GM19238 (cell line): ENCODE data around the gene ALG2.

Experiments used
- DNase-seq: peaks from one replicate; pipeline ENCODE4 v3.0.0; 2011; ENCODE audit warnings: low spot score; ENCODE audit not compliant: insufficient read length

The ALG2 gene, protein sequence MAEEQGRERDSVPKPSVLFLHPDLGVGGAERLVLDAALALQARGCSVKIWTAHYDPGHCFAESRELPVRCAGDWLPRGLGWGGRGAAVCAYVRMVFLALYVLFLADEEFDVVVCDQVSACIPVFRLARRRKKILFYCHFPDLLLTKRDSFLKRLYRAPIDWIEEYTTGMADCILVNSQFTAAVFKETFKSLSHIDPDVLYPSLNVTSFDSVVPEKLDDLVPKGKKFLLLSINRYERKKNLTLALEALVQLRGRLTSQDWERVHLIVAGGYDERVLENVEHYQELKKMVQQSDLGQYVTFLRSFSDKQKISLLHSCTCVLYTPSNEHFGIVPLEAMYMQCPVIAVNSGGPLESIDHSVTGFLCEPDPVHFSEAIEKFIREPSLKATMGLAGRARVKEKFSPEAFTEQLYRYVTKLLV

GRCh38 chr9:99221621-99222415 lies at the start of gene ALG2, which contains the start of gene SEC61B:
ALG2 (minus strand) TSS chr9:99221942; CDS start chr9:99221894, 48 bp downstream.
SEC61B (plus strand) TSS chr9:99222282; CDS start chr9:99222364, 82 bp downstream.
- DNase-seq, result peak; percentile 93

- DNase-seq, result no peak
Observed at GRCh38 chr9:99270491-99270890, 48.7 kb upstream of the ALG2 start.

- no peak for DNase-seq
Observed at GRCh38 chr9:99269416-99269815, 47.7 kb upstream of the ALG2 start.

- DNase-seq, result no peak
Observed at GRCh38 chr9:99266255-99267023, 44.7 kb upstream of the ALG2 start.

GRCh38 chr9:99265691-99266090 lies 43.9 kb upstream of the ALG2 start:
- no peak for DNase-seq

DNA sequence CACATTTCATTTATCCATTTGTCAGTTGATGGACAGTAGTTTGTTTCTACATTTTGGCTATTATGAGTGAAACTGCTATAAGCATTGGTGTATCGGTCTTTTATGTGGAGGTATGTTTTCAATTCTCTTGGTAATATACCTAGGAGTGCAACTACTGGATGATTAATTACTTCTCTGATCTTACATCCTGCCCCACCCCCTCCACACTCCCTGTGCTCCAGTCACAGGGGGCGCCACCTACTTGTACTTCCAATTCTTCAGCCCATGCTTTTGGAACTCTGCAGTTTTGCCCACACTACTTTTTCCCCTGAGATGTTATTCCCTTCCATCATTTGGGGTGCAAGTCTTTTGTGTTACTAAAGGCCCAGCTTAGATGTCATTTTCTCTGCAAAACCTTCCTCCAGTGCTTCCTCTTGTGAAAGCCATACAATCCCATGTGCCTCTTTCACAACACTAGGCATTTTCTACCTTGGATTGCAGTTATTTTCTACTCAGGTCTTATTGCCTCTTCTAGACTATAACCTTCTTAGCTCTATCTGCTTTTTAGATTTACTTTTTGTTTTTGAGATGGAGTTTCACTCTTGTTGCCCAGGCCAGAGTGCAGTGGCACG lies 42.4 kb upstream of the ALG2 start:
- DNase-seq, result no peak

GRCh38 chr9:99262949-99263418 lies 41.2 kb upstream of the ALG2 start:
- DNase-seq, result no peak

DNA sequence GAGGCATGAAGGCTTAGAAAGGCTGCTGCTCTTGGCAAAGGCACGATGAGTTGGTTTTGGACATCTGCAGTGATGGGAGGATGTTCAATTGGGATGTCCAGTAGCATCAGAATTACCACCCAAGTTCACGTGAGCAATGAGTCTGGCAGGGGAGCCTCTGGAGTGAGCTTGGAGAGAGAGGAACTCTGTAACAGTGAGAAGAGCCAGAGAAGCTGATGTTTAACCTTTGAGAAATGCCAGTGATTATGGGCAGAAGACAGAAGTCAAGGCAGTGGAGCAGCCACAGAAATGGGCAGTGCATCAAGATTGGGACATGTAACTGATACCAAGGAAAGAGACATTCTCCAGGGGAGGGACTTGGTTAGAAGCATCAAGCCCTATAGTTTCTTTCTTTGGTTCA lies 40.2 kb upstream of the ALG2 start:
- DNase-seq, result no peak

GRCh38 chr9:99259231-99259918 lies 37.6 kb upstream of the ALG2 start:
- DNase-seq, result no peak

DNA sequence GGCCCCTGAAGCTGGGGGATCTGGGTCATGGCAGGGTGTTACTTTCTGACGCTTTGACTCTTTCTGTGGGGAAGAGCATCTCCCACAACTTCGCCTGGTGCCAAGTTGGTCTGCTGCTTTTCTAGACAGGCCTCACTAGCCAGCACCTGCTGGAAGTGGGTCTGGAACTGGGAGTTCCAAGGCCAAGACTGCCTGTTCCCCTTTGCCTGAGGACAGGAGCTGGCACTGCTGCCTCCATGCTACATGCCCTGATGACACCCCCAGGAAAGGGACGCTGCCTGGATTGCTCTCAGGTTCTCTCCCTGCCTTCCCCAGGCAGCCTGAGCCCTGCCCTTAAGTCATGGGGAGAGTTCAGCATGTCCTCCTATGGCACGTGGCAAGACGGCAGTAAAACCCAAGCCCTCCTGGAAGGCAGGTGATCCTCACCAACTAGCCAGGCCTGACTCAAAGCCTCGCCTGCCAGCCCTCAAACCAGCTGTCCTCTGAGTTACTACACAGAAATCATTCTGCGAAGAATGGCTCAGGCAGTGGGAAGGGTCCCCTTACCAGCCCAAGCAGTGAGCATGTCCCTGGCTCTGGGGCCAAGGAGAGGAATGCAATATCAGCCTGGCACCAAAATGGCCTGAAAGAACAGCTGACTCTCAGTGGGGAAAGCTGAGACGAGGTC lies 36.1 kb upstream of the ALG2 start:
- DNase-seq, result no peak

DNA sequence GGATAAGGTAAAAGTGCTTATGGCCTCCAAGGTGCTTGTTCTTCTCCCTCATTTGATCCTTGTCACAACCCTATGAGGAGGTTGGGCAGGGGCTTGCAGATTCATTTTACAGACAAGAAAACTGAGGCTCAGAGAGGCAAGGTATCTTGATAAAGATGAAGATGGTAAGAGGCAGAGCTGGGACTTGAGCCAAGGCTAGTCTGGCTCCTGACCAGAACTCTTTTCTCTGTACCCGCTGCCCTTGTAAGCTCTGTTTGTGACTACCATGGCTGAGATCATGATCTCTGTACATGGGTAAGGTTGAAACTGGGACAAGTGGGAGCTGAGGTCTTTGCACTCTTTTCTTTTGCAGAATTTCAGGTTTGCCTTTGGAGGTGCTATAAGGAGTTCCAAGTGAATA lies 33.9 kb upstream of the ALG2 start:
- no peak for DNase-seq

DNA sequence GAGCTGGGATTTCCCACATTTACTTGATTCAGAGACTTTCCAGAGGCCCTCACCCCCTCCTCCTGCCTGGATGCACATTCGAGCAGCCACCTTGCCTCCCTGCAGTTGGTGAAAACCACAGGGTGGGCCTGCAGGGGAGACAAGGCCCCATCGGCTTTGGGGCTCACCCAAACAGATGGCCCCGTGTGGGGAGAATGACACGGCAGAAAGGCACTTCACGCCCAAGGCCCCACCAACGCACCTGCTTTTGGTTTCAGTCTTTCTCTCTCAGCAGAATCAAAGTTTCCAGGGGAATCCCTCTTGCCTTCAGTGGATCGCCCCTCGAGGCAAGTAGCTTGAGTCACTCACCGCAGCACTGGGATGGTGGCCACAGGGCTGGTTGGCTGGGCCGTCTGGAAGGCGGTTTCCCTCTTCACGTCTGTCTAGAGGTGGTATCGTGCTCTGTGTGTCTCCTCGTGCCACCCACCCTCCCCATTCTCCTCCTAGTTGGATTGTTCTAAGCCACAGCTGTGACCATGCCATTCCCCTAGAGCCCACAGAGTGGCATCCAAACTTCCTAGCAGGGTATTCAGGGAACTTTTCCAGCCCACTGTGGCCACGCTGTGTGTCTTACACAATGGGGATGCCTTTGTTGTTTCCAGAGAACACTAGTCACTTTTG lies 32.2 kb upstream of the ALG2 start:
- peak; percentile 84 for DNase-seq

GRCh38 chr9:99253134-99253533 lies 31.4 kb upstream of the ALG2 start:
- no peak for DNase-seq

DNA sequence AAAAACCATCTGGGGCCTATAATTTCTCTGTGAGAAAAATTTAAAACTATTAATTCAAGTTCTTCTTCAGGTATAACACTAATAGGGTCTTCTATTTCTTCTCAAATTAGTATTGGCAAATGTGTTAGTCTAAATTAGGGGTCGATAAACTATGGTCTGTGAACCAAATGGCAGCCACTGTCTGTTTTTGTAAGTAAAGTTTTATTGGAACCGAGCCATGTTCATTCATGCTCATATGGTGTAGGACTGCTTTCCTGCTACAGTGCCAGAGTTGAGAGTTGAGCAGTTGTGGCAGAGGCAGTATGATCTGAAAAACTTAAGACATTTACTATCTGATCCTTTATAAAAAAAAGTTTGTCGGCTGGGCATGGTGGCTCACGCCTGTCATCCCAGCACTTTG lies 29.4 kb upstream of the ALG2 start:
- no peak for DNase-seq

DNA sequence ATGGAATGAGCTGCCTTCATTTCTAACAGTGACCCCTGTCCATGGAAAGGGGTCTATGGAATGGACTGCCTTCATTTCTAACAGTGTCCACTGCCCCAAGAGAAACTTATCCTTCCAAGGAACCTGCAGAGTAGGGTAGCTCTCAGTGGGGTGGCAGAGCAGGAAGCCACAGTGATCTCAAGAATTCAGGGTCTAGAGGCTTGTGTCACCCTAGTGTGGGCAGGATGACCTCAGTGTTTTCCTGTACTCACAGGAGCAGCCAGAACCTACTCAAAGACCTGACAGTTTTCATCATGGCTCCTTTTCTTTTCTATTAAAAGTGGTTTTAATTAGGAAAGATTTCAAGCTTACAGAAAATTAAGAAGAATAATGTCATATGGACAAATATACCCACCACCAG lies 27.9 kb upstream of the ALG2 start:
- DNase-seq, result no peak

DNA sequence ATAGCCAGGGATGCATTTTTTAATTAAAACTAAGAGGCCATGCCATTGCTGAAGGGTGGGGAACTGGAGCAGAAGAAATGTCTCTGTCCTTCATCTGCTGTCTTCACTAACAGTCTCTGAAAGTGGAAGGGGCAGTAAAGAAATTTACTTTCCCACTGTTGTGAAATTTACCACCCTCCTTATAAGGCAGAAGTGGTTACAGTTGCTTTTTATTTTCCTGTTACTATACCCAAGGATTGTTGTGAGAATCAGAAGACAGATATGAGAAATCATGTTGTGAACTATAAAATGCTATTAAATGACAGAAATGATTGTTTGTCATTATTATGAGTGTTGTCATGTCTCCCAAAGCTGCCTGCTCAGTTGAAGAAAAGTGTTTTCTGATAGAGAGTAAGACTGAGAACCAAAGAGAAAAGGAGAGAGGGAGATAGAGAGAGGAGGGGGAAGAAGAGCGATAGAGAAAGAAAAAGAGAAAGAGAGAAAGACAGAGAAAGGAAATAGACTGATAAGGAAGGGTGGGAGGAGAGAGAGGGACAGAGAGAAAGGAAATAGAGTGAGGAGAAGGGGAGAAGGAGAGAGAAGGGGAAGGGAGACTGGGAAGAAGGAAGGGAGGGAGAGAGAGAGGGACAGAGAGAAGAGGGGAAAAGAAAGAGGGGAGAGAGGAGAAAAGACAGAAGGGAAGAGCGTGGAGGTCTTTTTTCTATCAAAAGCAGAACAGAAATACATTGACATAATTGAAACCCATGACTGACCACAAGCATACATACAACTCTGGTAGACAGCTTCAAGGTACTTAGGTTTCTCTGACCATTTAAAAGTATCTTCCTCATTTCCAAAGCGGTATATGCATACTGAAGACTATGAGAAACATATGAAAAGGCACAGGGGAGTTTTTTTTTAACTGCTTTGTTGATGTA lies 22.9 kb upstream of the ALG2 start:
- no peak for DNase-seq

- DNase-seq, result no peak
Observed at GRCh38 chr9:99241106-99241505, 19.4 kb upstream of the ALG2 start.

GRCh38 chr9:99239341-99240060 lies 17.8 kb upstream of the ALG2 start:
- no peak for DNase-seq
